Measurements from ENCODE around the gene UGGT2.

DNA sequence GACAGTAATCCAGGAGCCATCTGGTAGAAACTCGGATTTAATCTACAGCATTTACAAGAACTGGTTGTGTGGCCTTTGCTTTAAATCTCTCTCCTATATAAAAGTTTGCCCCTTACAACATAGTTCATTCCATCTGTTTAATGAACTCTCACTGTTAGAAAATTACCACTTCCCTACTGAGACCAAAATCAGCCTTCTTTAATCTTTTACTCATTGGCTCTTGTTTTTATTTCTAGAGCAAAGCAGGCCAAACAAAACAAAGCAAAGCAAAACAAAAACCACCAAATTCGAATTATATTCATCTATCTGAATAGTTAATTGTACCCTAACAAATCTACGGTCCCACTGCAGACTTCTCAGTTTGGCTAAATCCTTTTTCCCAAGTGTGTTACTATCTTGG, 127.0 kb downstream of the UGGT2 start:
- no peak for TF ChIP-seq POLR2A (IDR thresholded peaks at IDR 0.05)
- TF ChIP-seq, protein P1, sequence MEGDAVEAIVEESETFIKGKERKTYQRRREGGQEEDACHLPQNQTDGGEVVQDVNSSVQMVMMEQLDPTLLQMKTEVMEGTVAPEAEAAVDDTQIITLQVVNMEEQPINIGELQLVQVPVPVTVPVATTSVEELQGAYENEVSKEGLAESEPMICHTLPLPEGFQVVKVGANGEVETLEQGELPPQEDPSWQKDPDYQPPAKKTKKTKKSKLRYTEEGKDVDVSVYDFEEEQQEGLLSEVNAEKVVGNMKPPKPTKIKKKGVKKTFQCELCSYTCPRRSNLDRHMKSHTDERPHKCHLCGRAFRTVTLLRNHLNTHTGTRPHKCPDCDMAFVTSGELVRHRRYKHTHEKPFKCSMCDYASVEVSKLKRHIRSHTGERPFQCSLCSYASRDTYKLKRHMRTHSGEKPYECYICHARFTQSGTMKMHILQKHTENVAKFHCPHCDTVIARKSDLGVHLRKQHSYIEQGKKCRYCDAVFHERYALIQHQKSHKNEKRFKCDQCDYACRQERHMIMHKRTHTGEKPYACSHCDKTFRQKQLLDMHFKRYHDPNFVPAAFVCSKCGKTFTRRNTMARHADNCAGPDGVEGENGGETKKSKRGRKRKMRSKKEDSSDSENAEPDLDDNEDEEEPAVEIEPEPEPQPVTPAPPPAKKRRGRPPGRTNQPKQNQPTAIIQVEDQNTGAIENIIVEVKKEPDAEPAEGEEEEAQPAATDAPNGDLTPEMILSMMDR (IDR thresholded peaks at IDR 0.05) = no peak
- TF ChIP-seq POLR2AphosphoS5 (IDR thresholded peaks at IDR 0.05) = no peak
- no peak for TF ChIP-seq EP300 (IDR thresholded peaks at IDR 0.05)
